ENCODE measurements around the gene SDE2. TPM values are rescaled to one million over a fixed set of nuclear protein-coding genes. Genes with fewer than 3 reads are reported as not detected.

The SDE2 gene
- total RNA-seq, 1 donor from 2014 or later = 28.4 TPM

- Mint-ChIP-seq H3K4me3 (no peak overlapping the region), H3K4me1 (ENCODE audit: low read depth) (no peaks in the 10 kb centered on the region), H3K27me3 (ENCODE audit: insufficient read depth) (peaks cover 19% of the 10 kb centered on the region), H3K9me3 (no peaks in the 10 kb centered on the region), H3K36me3 (ENCODE audit: low read depth) (no peaks in the 10 kb centered on the region), H3K27ac (no peak overlapping the region)
- intact Hi-C loops (cut with micrococcal nuclease) = no loop called here
- no peak for DNase-seq (ENCODE audit: low spot score)
Observed at GRCh38 chr1:225963735-225964530, 35.2 kb downstream of the SDE2 start.

GRCh38 chr1:225962440-225962975 is 36.6 kb downstream of the SDE2 start:
- no peaks in the 10 kb centered on the region for H3K9me3 Mint-ChIP-seq
- H3K4me1 Mint-ChIP-seq (ENCODE audit: low read depth) = no peaks in the 10 kb centered on the region
- DNase-seq (ENCODE audit: low spot score) = peak; percentile 22
- no peak overlapping the region for H3K27ac Mint-ChIP-seq
- H3K36me3 Mint-ChIP-seq (ENCODE audit: low read depth) = no peaks in the 10 kb centered on the region
- peaks cover 19% of the 10 kb centered on the region for H3K27me3 Mint-ChIP-seq (ENCODE audit: insufficient read depth)
- intact Hi-C loops (cut with micrococcal nuclease) = no loop called here
- H3K4me3 Mint-ChIP-seq = no peak overlapping the region

GRCh38 chr1:225961659-225962439 is 37.3 kb downstream of the SDE2 start:
- H3K9me3 Mint-ChIP-seq = no peaks in the 10 kb centered on the region
- no peaks in the 10 kb centered on the region for H3K36me3 Mint-ChIP-seq (ENCODE audit: low read depth)
- no peak overlapping the region for H3K27ac Mint-ChIP-seq
- no peak overlapping the region for H3K4me3 Mint-ChIP-seq
- H3K27me3 Mint-ChIP-seq (ENCODE audit: insufficient read depth) = peaks cover 19% of the 10 kb centered on the region
- intact Hi-C loops (cut with micrococcal nuclease) = no loop called here
- no peaks in the 10 kb centered on the region for H3K4me1 Mint-ChIP-seq (ENCODE audit: low read depth)
- DNase-seq (ENCODE audit: low spot score) = no peak

GRCh38 chr1:225958041-225958440 is 41.1 kb downstream of the SDE2 start:
- Mint-ChIP-seq H3K4me3 (no peak overlapping the region), H3K9me3 (no peaks in the 10 kb centered on the region), H3K4me1 (ENCODE audit: low read depth) (no peaks in the 10 kb centered on the region), H3K36me3 (ENCODE audit: low read depth) (no peaks in the 10 kb centered on the region), H3K27ac (no peak overlapping the region), H3K27me3 (ENCODE audit: insufficient read depth) (peaks cover 23% of the 10 kb centered on the region)
- DNase-seq (ENCODE audit: low spot score) = no peak
- intact Hi-C loops (cut with micrococcal nuclease) = no loop called here

- no peak overlapping the region for H3K27ac Mint-ChIP-seq
- H3K4me3 Mint-ChIP-seq = no peak overlapping the region
Observed at GRCh38 chr1:225954753-225955152, 44.4 kb downstream of the SDE2 start.

GRCh38 chr1:225953315-225953714 is 45.8 kb downstream of the SDE2 start:
- Mint-ChIP-seq H3K27me3 (ENCODE audit: insufficient read depth) (peaks cover 9% of the 10 kb centered on the region), H3K4me1 (ENCODE audit: low read depth) (no peaks in the 10 kb centered on the region), H3K27ac (no peak overlapping the region), H3K9me3 (no peaks in the 10 kb centered on the region), H3K36me3 (ENCODE audit: low read depth) (no peaks in the 10 kb centered on the region), H3K4me3 (no peak overlapping the region)
- intact Hi-C loops (cut with micrococcal nuclease) = no loop called here
- no peak for DNase-seq (ENCODE audit: low spot score)

More at GRCh38 chr1:225954753-225955152, 44.4 kb downstream of the SDE2 start:
- Mint-ChIP-seq H3K9me3 (no peaks in the 10 kb centered on the region), H3K4me1 (ENCODE audit: low read depth) (no peaks in the 10 kb centered on the region), H3K36me3 (ENCODE audit: low read depth) (no peaks in the 10 kb centered on the region), H3K27me3 (ENCODE audit: insufficient read depth) (peaks cover 11% of the 10 kb centered on the region)
- intact Hi-C loops (cut with micrococcal nuclease) = no loop called here
- DNase-seq (ENCODE audit: low spot score) = no peak

- intact Hi-C loops (cut with micrococcal nuclease) = no loop called here
- Mint-ChIP-seq H3K36me3 (ENCODE audit: low read depth) (no peaks in the 10 kb centered on the region), H3K4me3 (no peak overlapping the region), H3K9me3 (no peaks in the 10 kb centered on the region), H3K27ac (no peak overlapping the region), H3K4me1 (ENCODE audit: low read depth) (no peaks in the 10 kb centered on the region), H3K27me3 (ENCODE audit: insufficient read depth) (peaks cover 13% of the 10 kb centered on the region)
- no peak for DNase-seq (ENCODE audit: low spot score)
Observed at GRCh38 chr1:225950905-225951497, 48.1 kb downstream of the SDE2 start.

GRCh38 chr1:225949041-225949440 is 50.1 kb downstream of the SDE2 start:
- no peaks in the 10 kb centered on the region for H3K9me3 Mint-ChIP-seq
- intact Hi-C loops (cut with micrococcal nuclease) = no loop called here

GRCh38 chr1:225946803-225947202 is 52.3 kb downstream of the SDE2 start:
- no peak overlapping the region for H3K4me3 Mint-ChIP-seq
- intact Hi-C loops (cut with micrococcal nuclease) = no loop called here

More at GRCh38 chr1:225949041-225949440, 50.1 kb downstream of the SDE2 start:
- Mint-ChIP-seq H3K4me3 (no peak overlapping the region), H3K27ac (no peak overlapping the region), H3K27me3 (ENCODE audit: insufficient read depth) (peaks cover 17% of the 10 kb centered on the region), H3K4me1 (ENCODE audit: low read depth) (peaks cover 9% of the 10 kb centered on the region), H3K36me3 (ENCODE audit: low read depth) (no peaks in the 10 kb centered on the region)
- DNase-seq (ENCODE audit: low spot score) = no peak

GRCh38 chr1:225946082-225946620 is 53.0 kb downstream of the SDE2 start:
- Mint-ChIP-seq H3K9me3 (no peaks in the 10 kb centered on the region), H3K36me3 (ENCODE audit: low read depth) (no peaks in the 10 kb centered on the region), H3K27me3 (ENCODE audit: insufficient read depth) (peaks cover 16% of the 10 kb centered on the region), H3K4me3 (no peak overlapping the region), H3K4me1 (ENCODE audit: low read depth) (peaks cover 9% of the 10 kb centered on the region), H3K27ac (no peak overlapping the region)
- DNase-seq (ENCODE audit: low spot score) = no peak
- intact Hi-C loops (cut with micrococcal nuclease) = no loop called here

More at GRCh38 chr1:225946803-225947202, 52.3 kb downstream of the SDE2 start:
- no peaks in the 10 kb centered on the region for H3K36me3 Mint-ChIP-seq (ENCODE audit: low read depth)
- no peak overlapping the region for H3K27ac Mint-ChIP-seq
- peaks cover 9% of the 10 kb centered on the region for H3K4me1 Mint-ChIP-seq (ENCODE audit: low read depth)
- DNase-seq (ENCODE audit: low spot score) = no peak
- H3K27me3 Mint-ChIP-seq (ENCODE audit: insufficient read depth) = peaks cover 15% of the 10 kb centered on the region
- H3K9me3 Mint-ChIP-seq = no peaks in the 10 kb centered on the region

GRCh38 chr1:225945564-225945963 is 53.6 kb downstream of the SDE2 start:
- H3K9me3 Mint-ChIP-seq = no peaks in the 10 kb centered on the region
- H3K36me3 Mint-ChIP-seq (ENCODE audit: low read depth) = no peaks in the 10 kb centered on the region
- H3K4me3 Mint-ChIP-seq = no peak overlapping the region
- DNase-seq (ENCODE audit: low spot score) = no peak
- intact Hi-C loops (cut with micrococcal nuclease) = no loop called here
- no peak overlapping the region for H3K27ac Mint-ChIP-seq
- peaks cover 9% of the 10 kb centered on the region for H3K4me1 Mint-ChIP-seq (ENCODE audit: low read depth)
- H3K27me3 Mint-ChIP-seq (ENCODE audit: insufficient read depth) = peaks cover 13% of the 10 kb centered on the region

GRCh38 chr1:225944951-225945350 is 54.2 kb downstream of the SDE2 start:
- H3K4me3 Mint-ChIP-seq = no peak overlapping the region
- H3K27me3 Mint-ChIP-seq (ENCODE audit: insufficient read depth) = peaks cover 15% of the 10 kb centered on the region
- H3K36me3 Mint-ChIP-seq (ENCODE audit: low read depth) = no peaks in the 10 kb centered on the region
- peaks cover 9% of the 10 kb centered on the region for H3K4me1 Mint-ChIP-seq (ENCODE audit: low read depth)
- no peaks in the 10 kb centered on the region for H3K9me3 Mint-ChIP-seq
- intact Hi-C loops (cut with micrococcal nuclease) = no loop called here
- H3K27ac Mint-ChIP-seq = peak overlapping the region; percentile 18
- DNase-seq (ENCODE audit: low spot score) = no peak

Data from activated T-helper 1 cell treated with anti-CD3 and anti-CD28 coated beads, Interleukin-12 subunit alpha, Interleukin-12 subunit beta, Interleukin-2, Interleukin-4 antibody, amounts not matched to agents 30 ng/mL and 10 ng/mL and 1 ng/mL, durations not matched to agents 14 hours and 24 hours and 36 hours (primary cell).